Neutrophil (primary cell): Measurements from ENCODE around the gene HMCN2.

Source experiments
- H3K27ac ChIP-seq: fragments of 200-600 bp; sonication (generic); 2 replicates; pipeline ENCODE4 v1.5.1; 2016; ENCODE audit warnings: mild to moderate bottlenecking, moderate library complexity
- H3K27me3 ChIP-seq: fragments of 200-600 bp; sonication (generic); 2 replicates; pipeline ENCODE4 v1.6.0; 2016; ENCODE audit warnings: mild to moderate bottlenecking
- H3K36me3 ChIP-seq: fragments of 200-600 bp; sonication (generic); 2 replicates; pipeline ENCODE4 v1.5.1; 2017
- H3K4me1 ChIP-seq, 2 experiments: fragments of 200-600 bp in 1 of 2; sonication (generic) in 1 of 2; 1 replicate in 1 of 2; 2 replicates in 1 of 2; pipeline versions ENCODE4 v1.5.1 to v1.6.1; 2013 to 2016; ENCODE audit warnings: low read depth in 1 of 2, low read length in 1 of 2, mild to moderate bottlenecking in 1 of 2, moderate library complexity in 1 of 2; ENCODE audit not compliant: control insufficient read depth in 1 of 2, insufficient read depth in 1 of 2
- H3K4me3 ChIP-seq, 2 experiments: fragments of 200-600 bp in 1 of 2; sonication (generic) in 1 of 2; 1 replicate in 1 of 2; 2 replicates in 1 of 2; pipeline ENCODE4 v1.5.1; 2013 to 2016; ENCODE audit warnings: low read depth in 1 of 2, low read length in 1 of 2, mild to moderate bottlenecking in 1 of 2, moderate library complexity in 1 of 2
- H3K9me3 ChIP-seq: fragments of 200-600 bp; sonication (generic); 2 replicates; pipeline ENCODE4 v1.5.1; 2016
- TF ChIP-seq, protein P1 (sequence below): fragments of 200-600 bp; sonication (generic); IDR thresholded peaks from 2 replicates; pipeline ENCODE4 v1.5.1; 2016; ENCODE audit warnings: antibody characterized with exemption

HMCN2 gene

DNA sequence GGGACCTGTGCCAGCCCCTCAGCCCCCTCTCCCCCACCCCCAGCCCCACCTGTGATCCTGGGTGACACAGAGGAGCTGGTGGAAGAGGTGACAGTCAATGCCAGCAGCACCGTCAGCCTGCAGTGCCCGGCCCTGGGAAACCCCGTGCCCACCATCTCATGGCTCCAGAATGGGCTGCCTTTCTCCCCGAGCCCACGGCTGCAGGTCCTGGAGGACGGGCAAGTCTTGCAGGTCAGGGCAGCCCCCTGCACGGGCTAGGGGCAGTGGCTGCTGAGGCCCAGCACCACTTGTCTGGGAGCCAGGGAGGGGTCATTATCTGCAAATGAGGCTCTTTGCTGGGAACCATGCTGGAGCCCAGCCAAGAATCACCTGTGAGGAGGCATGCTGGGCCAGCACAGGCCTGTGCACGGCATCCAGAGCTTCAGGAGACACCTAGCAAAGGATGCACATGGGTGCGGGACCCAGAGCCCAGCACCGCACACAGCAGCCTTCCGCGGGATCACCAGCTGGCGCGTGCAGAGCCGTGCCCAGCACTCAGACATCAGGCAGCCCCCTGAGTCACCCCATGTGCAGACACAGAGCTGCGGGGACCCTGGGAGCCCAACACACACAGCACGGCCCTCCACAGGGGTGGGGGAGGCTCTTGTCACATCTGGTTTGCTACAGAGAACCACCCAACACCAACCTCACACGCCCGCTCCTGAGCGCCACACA is 117.2 kb downstream of the HMCN2 start:
- TF ChIP-seq, protein P1, sequence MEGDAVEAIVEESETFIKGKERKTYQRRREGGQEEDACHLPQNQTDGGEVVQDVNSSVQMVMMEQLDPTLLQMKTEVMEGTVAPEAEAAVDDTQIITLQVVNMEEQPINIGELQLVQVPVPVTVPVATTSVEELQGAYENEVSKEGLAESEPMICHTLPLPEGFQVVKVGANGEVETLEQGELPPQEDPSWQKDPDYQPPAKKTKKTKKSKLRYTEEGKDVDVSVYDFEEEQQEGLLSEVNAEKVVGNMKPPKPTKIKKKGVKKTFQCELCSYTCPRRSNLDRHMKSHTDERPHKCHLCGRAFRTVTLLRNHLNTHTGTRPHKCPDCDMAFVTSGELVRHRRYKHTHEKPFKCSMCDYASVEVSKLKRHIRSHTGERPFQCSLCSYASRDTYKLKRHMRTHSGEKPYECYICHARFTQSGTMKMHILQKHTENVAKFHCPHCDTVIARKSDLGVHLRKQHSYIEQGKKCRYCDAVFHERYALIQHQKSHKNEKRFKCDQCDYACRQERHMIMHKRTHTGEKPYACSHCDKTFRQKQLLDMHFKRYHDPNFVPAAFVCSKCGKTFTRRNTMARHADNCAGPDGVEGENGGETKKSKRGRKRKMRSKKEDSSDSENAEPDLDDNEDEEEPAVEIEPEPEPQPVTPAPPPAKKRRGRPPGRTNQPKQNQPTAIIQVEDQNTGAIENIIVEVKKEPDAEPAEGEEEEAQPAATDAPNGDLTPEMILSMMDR, result no peak
- H3K4me3 ChIP-seq, result no peak overlapping the region
- H3K4me1 ChIP-seq, result no peaks in the 10 kb centered on the region
- H3K27me3 ChIP-seq, result no peaks in the 10 kb centered on the region
- H3K36me3 ChIP-seq, result no peaks in the 10 kb centered on the region
- H3K9me3 ChIP-seq, result no peaks in the 10 kb centered on the region
- H3K27ac ChIP-seq, result no peak overlapping the region

DNA sequence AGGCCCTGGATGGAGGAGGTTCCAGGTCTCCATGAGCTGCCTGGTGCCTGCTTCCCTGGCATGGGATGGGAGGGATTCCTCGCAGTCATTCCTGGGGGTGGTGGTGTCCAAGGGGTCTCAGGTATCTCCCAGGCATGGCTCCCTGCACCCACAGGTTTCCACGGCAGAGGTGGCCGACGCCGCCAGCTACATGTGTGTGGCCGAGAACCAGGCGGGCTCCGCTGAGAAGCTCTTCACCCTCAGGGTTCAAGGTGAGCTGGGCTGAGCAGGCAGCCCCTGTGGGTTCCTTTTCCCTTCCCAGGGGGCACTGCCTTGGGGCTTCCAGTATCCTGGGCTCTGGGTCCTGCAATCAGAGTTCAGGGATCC is 117.8 kb downstream of the HMCN2 start:
- Histone ChIP-seq H3K36me3 (no peaks in the 10 kb centered on the region), H3K9me3 (no peaks in the 10 kb centered on the region), H3K4me1 (no peaks in the 10 kb centered on the region), H3K27ac (no peak overlapping the region), H3K27me3 (no peaks in the 10 kb centered on the region), H3K4me3 (no peak overlapping the region)
- TF ChIP-seq, protein P1, result no peak

DNA sequence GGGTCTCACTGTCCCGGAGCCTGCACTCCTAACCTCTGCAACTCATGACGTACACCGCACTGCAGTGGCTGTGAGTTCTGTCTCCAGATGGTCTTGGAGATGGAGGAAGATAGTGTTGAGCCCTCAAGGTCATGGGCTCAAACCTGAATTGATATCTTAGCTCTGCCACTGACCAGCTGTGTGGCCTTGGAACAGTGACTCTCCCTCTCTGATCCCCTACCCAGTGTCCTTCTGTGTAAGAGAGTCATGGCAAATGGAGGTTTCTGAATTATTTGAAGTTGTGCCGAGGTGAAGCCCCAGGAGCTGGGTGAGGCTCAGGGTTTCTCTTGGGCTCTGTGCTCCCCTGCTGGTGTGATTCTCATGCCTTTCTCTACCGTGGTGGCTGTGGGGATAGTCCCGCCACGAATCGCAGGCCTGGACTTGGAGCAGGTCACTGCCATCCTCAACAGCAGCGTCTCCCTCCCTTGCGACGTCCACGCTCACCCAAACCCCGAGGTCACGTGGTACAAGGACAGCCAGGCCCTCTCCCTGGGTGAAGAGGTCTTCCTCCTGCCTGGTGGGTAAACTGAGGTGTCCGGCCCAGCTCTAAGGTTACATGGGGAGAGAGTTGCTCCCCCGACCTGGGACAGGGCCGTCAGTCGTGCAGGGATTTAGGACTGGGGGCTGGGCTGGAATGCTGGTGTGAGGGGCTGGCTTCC is 118.6 kb downstream of the HMCN2 start:
- Histone ChIP-seq H3K36me3 (no peaks in the 10 kb centered on the region), H3K27ac (no peak overlapping the region), H3K9me3 (no peaks in the 10 kb centered on the region), H3K4me1 (no peaks in the 10 kb centered on the region), H3K4me3 (no peak overlapping the region), H3K27me3 (no peaks in the 10 kb centered on the region)
- TF ChIP-seq, protein P1, result no peak

DNA sequence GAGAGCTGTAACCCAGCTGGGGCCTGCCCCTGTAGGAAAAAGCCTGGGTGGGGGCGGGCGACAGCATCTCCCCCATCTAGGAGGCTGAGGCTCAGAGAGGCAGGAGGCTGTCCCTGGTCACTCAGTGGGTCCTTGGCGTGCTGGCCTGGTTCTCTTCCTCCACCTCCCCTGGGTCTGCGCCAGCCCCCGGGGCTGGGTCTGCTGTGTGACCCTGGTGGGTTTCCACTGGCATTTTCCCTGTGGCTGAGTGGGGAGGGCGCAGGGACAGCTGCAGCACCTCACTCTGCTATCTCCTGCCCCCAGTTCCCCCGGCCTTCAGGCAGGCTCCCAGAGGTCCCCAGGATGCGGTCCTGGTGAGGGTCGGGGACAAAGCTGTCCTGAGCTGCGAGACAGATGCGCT is 119.7 kb downstream of the HMCN2 start:
- Histone ChIP-seq H3K4me3 (no peak overlapping the region), H3K36me3 (no peaks in the 10 kb centered on the region), H3K4me1 (no peaks in the 10 kb centered on the region), H3K27me3 (no peaks in the 10 kb centered on the region), H3K9me3 (no peaks in the 10 kb centered on the region), H3K27ac (no peak overlapping the region)
- TF ChIP-seq, protein P1, result no peak

DNA sequence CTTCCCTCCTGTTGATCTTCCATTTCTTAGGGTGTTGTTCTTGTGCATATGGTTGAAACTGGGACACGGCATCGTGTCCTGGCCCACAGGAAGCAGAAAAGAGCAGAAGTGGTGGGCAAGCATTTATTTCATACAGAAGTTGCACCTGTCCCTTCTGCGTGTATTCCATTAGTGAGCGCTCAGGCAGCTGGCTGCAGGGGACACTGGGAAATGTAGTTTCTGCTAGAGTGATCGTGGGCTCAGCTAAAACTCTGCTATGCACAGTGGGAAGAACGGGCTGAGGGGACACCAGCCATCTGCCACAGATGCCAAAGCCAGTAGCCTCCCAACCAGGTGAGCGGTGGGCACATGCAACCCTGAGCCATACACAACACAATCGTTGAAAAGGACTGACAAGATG is 121.8 kb downstream of the HMCN2 start:
- Histone ChIP-seq H3K4me1 (no peaks in the 10 kb centered on the region), H3K27me3 (no peaks in the 10 kb centered on the region), H3K9me3 (no peaks in the 10 kb centered on the region), H3K36me3 (no peaks in the 10 kb centered on the region), H3K27ac (no peak overlapping the region), H3K4me3 (no peak overlapping the region)
- TF ChIP-seq, protein P1, result no peak
